H1 (cell line): Measurements from ENCODE around the gene NLRC3. TPM values are rescaled to one million over a fixed set of nuclear protein-coding genes. Genes with fewer than 3 reads are reported as not detected.

Experiments
- ATF2 ChIP-seq: IDR thresholded peaks from 2 replicates; pipeline ENCODE4 v1.6.1; 2012; ENCODE audit warnings: low read length, inconsistent platforms
- CHD7 ChIP-seq: fragments of 300-600 bp; sonication (generic); IDR thresholded peaks from 2 replicates; pipeline ENCODE4 v1.7.1; 2012; ENCODE audit warnings: low read length, moderate library complexity, mild to moderate bottlenecking, inconsistent platforms; ENCODE audit not compliant: insufficient replicate concordance
- HDAC6 ChIP-seq: IDR thresholded peaks from one replicate; pipeline ENCODE4 v1.7.1; 2012; ENCODE audit warnings: low read depth, mild to moderate bottlenecking, inconsistent platforms, low read length, moderate library complexity
- SAP30 ChIP-seq: fragments of 300-600 bp; sonication (generic); IDR thresholded peaks from 2 replicates; pipeline ENCODE4 v1.7.1; 2012; ENCODE audit warnings: low read length, moderate library complexity, mild to moderate bottlenecking, inconsistent platforms; ENCODE audit not compliant: insufficient read depth, insufficient replicate concordance
- SP1 ChIP-seq: IDR thresholded peaks from 2 replicates; pipeline ENCODE4 v1.6.1; 2011; ENCODE audit warnings: low read depth, low read length
- USF2 ChIP-seq: IDR thresholded peaks from 2 replicates; pipeline ENCODE4 v1.6.1; 2011; ENCODE audit warnings: low read length, improper control_type of control experiment
- polyA plus RNA-seq, 7 experiments: library from polyadenylated mRNA; depleted of rRNA in 3 of 7; stranded (reverse) in 5 of 7; unstranded in 2 of 7; fragments of >200 nt in 5 of 7; fragments of 200-250 nt in 2 of 7; gene quantifications; 1 replicate in 5 of 7; 2 replicates in 1 of 7; 4 replicates in 1 of 7; pipeline versions ENCODE4 v1.2.1 to v1.2.3, GENCODE V29; 2011 to 2013; ENCODE audit warnings: missing spikeins in 2 of 7, mixed read lengths in 2 of 7
- total RNA-seq: library from RNA; stranded (reverse); fragmentation: NEBNext Ultra II Directional; extraction: Animal tissue kit (Norgen Biotek cat#: 25700); gene quantifications from 2 replicates; pipeline ENCODE4 v1.2.1, GENCODE V29; 2021

Gene NLRC3
- total and polyA plus RNA-seq, 2 of the 8 experiments (the other 6 are each of a cell fraction or from before 2014, with no cell fraction given) = 0.18 to 0.20 TPM

GRCh38 chr16:3601614-3602319 is 24.6 kb upstream of the NLRC3 start (continued):
- TF ChIP-seq CHD7 (no peak), USF2 (no peak), SP1 (no peak), SAP30 (no peak), ATF2 (no peak), HDAC6 (no peak)
